ENCODE data around the gene RACK1. TPM values are rescaled to one million over a fixed set of nuclear protein-coding genes. Genes with fewer than 3 reads are reported as not detected.
"Not testable (repeated sequence)": the region's sequence is repeated elsewhere in the genome, so short reads cannot be mapped to it uniquely, and the experiment has no call there.

The RACK1 gene
- polyA plus RNA-seq, 1 donor: 3,562 TPM

GRCh38 chr5:181212934-181213333, 30.8 kb downstream of the RACK1 start:
- no peak for DNase-seq

GRCh38 chr5:181212080-181212479, 31.6 kb downstream of the RACK1 start:
- DNase-seq: no peak

DNA sequence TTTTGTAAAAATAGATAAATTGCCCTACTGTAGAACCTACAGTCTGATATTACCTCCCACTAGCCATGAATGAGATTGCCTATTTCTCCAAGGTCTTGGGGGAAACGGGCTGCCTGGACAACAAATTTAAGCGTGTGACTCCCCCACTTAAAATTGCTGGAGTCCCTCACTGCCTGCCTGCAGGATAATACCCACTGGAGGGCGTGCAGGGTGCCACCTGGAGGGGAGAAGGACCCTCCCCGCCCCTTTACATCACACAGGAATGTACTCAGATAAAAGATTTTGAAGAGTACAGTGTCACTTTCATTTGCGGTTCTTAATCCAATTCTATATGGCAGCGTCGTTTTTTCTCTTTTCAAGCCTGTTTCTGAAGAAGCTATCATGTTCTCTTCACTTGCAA, 32.5 kb downstream of the RACK1 start:
- DNase-seq: no peak

- not testable (repeated sequence) for DNase-seq
Measured at GRCh38 chr5:181210698-181211097, 33.0 kb downstream of the RACK1 start.

DNA sequence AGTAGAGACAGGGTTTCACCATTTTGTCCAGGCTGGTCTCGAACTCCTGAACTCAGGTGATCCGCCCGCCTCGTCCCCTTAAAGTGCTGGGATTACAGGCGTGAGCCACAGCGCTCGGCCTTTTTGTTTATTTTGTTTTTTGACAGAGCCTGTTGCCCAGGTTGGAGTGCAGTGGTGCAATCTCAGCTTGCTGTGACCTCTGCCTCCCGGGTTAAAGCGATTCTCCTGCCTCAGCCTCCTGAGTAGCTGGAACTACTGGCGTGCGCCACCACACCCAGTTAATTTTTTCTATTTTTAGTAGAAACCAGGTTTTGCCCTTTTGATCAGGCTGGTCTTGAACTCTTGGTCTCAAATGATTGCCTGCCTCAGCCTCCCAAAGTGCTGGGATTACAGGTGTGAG, 33.6 kb downstream of the RACK1 start:
- not testable (repeated sequence) for DNase-seq

DNA sequence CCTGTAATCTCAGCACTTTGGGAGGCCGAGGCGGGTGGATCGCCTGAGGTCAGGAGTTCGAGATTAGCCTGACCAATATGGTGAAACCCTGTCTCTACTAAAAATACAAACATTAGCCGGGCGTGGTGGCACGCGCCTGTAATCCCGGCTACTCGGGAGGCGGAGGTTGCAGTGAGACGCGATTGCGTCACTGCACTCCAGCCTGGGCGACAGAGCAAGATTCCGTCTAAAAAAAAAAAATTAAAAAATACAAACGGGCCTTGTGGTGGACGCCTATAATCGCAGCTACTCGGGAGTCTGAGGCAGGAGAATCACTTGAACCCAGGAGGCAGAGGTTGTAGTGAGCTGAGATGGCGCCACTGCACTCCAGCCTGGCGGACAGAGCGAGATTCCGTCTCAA, 34.7 kb downstream of the RACK1 start:
- not testable (repeated sequence) for DNase-seq

GRCh38 chr5:181207960-181208253, 35.8 kb downstream of the RACK1 start:
- no peak for DNase-seq

DNA sequence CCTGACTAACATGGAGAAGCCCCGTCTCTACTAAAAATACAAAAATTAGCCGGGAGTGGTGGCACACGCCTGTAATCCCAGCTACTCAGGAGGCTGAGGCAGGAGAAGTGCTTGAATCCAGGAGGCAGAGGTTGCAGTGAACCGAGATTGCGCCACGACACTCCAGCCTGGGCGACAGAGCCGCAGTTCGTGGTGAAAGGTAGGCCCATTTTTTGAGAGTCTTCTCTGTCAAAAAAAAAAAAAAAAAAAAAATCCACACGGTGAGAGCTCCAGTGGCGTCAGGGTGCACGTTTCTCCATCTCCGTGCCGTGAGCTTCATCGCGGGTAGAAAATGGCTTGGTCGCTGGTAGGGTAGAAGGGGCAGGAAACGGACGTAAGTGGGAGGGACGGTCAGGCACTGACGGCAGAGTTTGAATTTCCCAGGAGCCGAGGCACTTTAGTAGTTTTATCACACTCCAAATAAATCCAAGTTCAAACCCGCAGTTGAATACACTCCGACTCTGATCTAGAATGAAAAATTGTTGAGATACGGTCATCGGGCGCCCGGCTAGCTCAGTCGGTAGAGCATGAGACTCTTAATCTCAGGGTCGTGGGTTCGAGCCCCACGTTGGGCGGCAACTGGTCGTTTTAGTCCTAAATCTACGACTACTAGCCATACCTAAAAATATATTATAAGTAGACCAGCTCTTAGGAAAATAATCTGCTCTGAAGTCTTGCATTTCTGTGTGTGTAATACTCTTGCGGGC, 36.3 kb downstream of the RACK1 start:
- DNase-seq: peak; percentile 80

DNA sequence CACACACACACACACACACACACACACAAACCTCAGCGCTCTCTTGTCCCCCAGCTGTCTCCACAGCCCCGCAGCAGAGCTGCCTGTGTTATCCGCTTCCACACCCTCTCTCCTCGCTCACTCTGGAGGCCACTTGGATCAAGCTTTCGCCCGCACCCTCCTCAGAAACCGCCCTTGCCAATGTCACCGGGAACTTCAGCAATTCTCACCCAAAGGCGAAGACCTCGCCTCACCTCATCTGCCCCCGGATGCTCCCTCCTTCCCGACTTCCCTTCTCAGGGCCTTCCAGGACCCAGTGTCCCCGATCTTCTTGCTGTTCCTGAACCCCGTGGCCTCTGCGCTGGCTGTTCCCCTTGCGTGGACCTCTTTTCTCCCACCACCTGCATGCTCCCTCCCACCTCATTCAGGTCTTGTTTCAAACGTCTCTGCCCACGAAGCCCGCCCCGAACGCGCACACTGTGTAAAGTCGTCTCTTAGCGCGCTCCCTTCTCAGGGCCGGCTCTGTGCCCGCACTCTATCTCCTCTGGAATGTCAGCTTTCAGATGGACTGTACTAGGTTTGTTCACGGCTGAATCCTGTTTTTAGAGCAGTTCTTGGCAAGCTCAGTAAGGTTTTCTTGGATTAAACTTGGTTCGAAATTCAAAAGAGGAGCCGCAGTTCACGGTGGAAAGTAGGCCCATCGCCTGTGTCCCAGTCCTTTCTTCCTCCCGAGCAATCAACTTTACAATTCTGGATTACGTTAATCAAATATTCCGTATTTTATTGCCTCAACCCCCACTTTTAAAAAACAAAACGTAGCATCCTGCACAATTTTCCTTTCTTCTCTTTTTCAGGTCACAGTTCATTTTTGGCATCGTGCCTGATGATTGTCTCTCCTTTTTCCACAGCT, 37.7 kb downstream of the RACK1 start:
- no peak for DNase-seq

GRCh38 chr5:181204826-181205760, 38.6 kb downstream of the RACK1 start, which contains the start of gene TRIM7:
Gene TRIM7, minus strand, starts transcription at chr5:181205196. Its CDS starts 86 bp downstream, at chr5:181205110.
- no peak for DNase-seq

GRCh38 chr5:181204113-181204825, 39.4 kb downstream of the RACK1 start:
- DNase-seq: no peak

- DNase-seq: no peak
Measured at GRCh38 chr5:181203777-181204112, 40.0 kb downstream of the RACK1 start.

GRCh38 chr5:181203093-181203711, 40.5 kb downstream of the RACK1 start:
- no peak for DNase-seq

- DNase-seq: no peak
Measured at GRCh38 chr5:181200816-181201215, 42.9 kb downstream of the RACK1 start.

- DNase-seq: no peak
Measured at GRCh38 chr5:181199881-181200638, 43.6 kb downstream of the RACK1 start.

DNA sequence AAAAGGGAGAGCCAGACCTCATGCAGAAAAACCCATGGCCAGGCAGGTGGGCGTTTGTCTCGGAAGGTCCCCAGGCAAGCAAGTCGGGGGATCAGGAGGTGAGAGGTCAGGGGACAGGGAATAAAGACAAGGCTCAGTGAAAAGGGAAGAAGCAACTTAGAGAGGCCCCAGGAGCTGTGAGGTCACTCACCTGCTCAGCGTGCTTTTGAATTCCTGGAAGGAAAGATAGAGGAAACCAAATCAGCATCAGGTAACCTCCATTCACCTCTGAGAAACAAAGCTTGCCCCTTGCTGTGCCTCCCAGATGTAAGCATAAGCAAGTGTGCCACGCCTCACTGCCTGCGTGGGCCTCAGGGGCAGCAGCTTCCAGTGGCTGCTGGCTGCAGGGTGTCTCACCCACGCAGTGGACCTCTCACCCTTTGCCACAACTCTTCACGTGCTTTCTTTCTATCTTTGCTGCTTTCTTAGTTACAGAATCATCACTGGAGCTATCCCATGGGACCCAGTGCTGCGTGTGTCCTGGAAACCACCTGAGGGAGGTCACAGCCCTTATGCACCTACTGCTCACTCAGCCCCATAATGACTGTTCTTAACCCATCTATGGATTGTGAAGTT, 44.7 kb downstream of the RACK1 start:
- no peak for DNase-seq

- DNase-seq: no peak
Measured at GRCh38 chr5:181198106-181198685, 45.5 kb downstream of the RACK1 start.

- DNase-seq: no peak
Measured at GRCh38 chr5:181197326-181197951, 46.3 kb downstream of the RACK1 start.

DNA sequence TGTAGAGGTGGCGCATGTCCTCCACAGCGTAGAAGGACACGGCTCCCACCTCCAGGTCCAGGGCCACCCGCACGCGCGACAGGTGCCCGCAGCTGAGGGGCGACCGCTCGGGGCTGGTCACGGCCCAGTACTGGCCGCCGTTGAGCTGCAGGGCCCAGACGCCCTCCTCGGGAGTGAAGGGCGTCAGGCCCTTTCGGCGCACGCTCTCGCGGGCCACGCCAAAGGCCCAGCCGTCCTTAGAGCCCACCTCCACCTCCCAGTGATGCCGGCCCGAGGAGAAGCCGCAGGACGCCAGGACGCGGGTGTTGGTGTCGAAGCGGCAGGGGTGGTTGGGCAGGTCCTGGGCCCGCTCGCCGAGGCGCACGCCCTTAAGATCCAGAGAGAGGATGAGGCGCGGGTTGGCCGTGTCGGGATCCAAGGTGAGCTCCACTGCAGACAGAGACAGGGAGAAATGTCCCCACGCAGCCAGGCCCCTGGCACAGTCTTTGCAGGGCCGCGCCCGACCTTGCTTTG, 48.4 kb downstream of the RACK1 start:
- DNase-seq: no peak

All from hindlimb muscle (tissue), 1 donor.